ENCODE results near the gene CD53.

- no peak for TF ChIP-seq FOXJ3 (CRISPR knock-in tag; IDR thresholded peaks at IDR 0.05; ENCODE audit: borderline replicate concordance)
- no peak for TF ChIP-seq CTCF (IDR thresholded peaks at IDR 0.05)
- TF ChIP-seq ZNF232 (CRISPR knock-in tag; IDR thresholded peaks at IDR 0.05): no peak
- TF ChIP-seq, protein P1, sequence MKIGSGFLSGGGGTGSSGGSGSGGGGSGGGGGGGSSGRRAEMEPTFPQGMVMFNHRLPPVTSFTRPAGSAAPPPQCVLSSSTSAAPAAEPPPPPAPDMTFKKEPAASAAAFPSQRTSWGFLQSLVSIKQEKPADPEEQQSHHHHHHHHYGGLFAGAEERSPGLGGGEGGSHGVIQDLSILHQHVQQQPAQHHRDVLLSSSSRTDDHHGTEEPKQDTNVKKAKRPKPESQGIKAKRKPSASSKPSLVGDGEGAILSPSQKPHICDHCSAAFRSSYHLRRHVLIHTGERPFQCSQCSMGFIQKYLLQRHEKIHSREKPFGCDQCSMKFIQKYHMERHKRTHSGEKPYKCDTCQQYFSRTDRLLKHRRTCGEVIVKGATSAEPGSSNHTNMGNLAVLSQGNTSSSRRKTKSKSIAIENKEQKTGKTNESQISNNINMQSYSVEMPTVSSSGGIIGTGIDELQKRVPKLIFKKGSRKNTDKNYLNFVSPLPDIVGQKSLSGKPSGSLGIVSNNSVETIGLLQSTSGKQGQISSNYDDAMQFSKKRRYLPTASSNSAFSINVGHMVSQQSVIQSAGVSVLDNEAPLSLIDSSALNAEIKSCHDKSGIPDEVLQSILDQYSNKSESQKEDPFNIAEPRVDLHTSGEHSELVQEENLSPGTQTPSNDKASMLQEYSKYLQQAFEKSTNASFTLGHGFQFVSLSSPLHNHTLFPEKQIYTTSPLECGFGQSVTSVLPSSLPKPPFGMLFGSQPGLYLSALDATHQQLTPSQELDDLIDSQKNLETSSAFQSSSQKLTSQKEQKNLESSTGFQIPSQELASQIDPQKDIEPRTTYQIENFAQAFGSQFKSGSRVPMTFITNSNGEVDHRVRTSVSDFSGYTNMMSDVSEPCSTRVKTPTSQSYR (CRISPR knock-in tag; IDR thresholded peaks at IDR 0.05): no peak
- TF ChIP-seq, protein P2, sequence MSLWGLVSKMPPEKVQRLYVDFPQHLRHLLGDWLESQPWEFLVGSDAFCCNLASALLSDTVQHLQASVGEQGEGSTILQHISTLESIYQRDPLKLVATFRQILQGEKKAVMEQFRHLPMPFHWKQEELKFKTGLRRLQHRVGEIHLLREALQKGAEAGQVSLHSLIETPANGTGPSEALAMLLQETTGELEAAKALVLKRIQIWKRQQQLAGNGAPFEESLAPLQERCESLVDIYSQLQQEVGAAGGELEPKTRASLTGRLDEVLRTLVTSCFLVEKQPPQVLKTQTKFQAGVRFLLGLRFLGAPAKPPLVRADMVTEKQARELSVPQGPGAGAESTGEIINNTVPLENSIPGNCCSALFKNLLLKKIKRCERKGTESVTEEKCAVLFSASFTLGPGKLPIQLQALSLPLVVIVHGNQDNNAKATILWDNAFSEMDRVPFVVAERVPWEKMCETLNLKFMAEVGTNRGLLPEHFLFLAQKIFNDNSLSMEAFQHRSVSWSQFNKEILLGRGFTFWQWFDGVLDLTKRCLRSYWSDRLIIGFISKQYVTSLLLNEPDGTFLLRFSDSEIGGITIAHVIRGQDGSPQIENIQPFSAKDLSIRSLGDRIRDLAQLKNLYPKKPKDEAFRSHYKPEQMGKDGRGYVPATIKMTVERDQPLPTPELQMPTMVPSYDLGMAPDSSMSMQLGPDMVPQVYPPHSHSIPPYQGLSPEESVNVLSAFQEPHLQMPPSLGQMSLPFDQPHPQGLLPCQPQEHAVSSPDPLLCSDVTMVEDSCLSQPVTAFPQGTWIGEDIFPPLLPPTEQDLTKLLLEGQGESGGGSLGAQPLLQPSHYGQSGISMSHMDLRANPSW (CRISPR knock-in tag; conservative IDR thresholded peaks at IDR 0.05; ENCODE audit: low read depth): no peak
These were observed 45.1 kb downstream of the CD53 start for GRCh38 chr1:110918016-110918415.

Measured in WTC11 (cell line).